Jurkat, Clone E6-1 (cell line): Measurements from ENCODE around the gene COL4A3.

Experiments used
- DNase-seq: peaks from one replicate; pipeline ENCODE4 v3.0.0-alpha.2; 2011; ENCODE audit warnings: low read depth, low spot score
- H3K4me3 ChIP-seq: 2 replicates; pipeline ENCODE4 v1.5.1; 2011; ENCODE audit warnings: mild to moderate bottlenecking, low read length, control low read depth, moderate library complexity

COL4A3 gene

GRCh38 chr2:227323818-227324217 is 159.4 kb downstream of the COL4A3 start:
- peak; percentile 29 for DNase-seq
- H3K4me3 ChIP-seq: no peak overlapping the region

- DNase-seq: no peak
Measured at GRCh38 chr2:227324642-227324994, 160.2 kb downstream of the COL4A3 start.

GRCh38 chr2:227324995-227325838 is 160.8 kb downstream of the COL4A3 start, which contains the start of gene MFF:
TSS of gene MFF (plus strand) at chr2:227325251. CDS start at chr2:227330666, 5,415 bp downstream.
- DNase-seq: peak; percentile 93
- H3K4me3 ChIP-seq: peak within 1 kb of the TSS; percentile 91

More at GRCh38 chr2:227324642-227324994, 160.2 kb downstream of the COL4A3 start:
- peak overlapping the region; percentile 91 for H3K4me3 ChIP-seq

GRCh38 chr2:227325839-227326195 is 161.4 kb downstream of the COL4A3 start:
- no peak for DNase-seq
- peak overlapping the region; percentile 91 for H3K4me3 ChIP-seq

- DNase-seq: no peak
- no peak overlapping the region for H3K4me3 ChIP-seq
Measured at GRCh38 chr2:227326783-227327182, 162.4 kb downstream of the COL4A3 start.

- no peak overlapping the region for H3K4me3 ChIP-seq
- DNase-seq: no peak
Measured at GRCh38 chr2:227335713-227336112, 171.3 kb downstream of the COL4A3 start.

- no peak overlapping the region for H3K4me3 ChIP-seq
- DNase-seq: no peak
Measured at GRCh38 chr2:227337442-227337841, 173.0 kb downstream of the COL4A3 start.

GRCh38 chr2:227339098-227339599 is 174.7 kb downstream of the COL4A3 start:
- no peak overlapping the region for H3K4me3 ChIP-seq
- DNase-seq: no peak

- no peak overlapping the region for H3K4me3 ChIP-seq
- no peak for DNase-seq
Measured at GRCh38 chr2:227340106-227340505, 175.7 kb downstream of the COL4A3 start.

GRCh38 chr2:227341553-227341952 is 177.1 kb downstream of the COL4A3 start:
- DNase-seq: no peak
- H3K4me3 ChIP-seq: no peak overlapping the region

GRCh38 chr2:227344231-227344630 is 179.8 kb downstream of the COL4A3 start:
- no peak for DNase-seq

GRCh38 chr2:227347117-227347516 is 182.7 kb downstream of the COL4A3 start:
- H3K4me3 ChIP-seq: no peak overlapping the region
- DNase-seq: no peak

More at GRCh38 chr2:227344231-227344630, 179.8 kb downstream of the COL4A3 start:
- no peak overlapping the region for H3K4me3 ChIP-seq

- no peak overlapping the region for H3K4me3 ChIP-seq
- DNase-seq: no peak
Measured at GRCh38 chr2:227348324-227348723, 183.9 kb downstream of the COL4A3 start.

- no peak overlapping the region for H3K4me3 ChIP-seq
- no peak for DNase-seq
Measured at GRCh38 chr2:227349989-227350612, 185.7 kb downstream of the COL4A3 start.

- DNase-seq: no peak
- H3K4me3 ChIP-seq: no peak overlapping the region
Measured at GRCh38 chr2:227351639-227352038, 187.2 kb downstream of the COL4A3 start.

GRCh38 chr2:227360351-227360750 is 195.9 kb downstream of the COL4A3 start:
- H3K4me3 ChIP-seq: no peak overlapping the region
- DNase-seq: no peak

GRCh38 chr2:227363756-227364155 is 199.3 kb downstream of the COL4A3 start:
- DNase-seq: peak; percentile 8
- H3K4me3 ChIP-seq: no peak overlapping the region
